Fibroblast of skin of left biceps (primary cell): ENCODE measurements around the gene KDM2B.
A peak's percentile ranks its signal among the peaks of the same experiment; 100 is the strongest.

Experiments used
- DNase-seq, 2 experiments: peaks; one replicate each; pipeline ENCODE4 v3.0.0-alpha.2; 2013; ENCODE audit warnings: low read depth in 2 of 2

KDM2B gene

DNA sequence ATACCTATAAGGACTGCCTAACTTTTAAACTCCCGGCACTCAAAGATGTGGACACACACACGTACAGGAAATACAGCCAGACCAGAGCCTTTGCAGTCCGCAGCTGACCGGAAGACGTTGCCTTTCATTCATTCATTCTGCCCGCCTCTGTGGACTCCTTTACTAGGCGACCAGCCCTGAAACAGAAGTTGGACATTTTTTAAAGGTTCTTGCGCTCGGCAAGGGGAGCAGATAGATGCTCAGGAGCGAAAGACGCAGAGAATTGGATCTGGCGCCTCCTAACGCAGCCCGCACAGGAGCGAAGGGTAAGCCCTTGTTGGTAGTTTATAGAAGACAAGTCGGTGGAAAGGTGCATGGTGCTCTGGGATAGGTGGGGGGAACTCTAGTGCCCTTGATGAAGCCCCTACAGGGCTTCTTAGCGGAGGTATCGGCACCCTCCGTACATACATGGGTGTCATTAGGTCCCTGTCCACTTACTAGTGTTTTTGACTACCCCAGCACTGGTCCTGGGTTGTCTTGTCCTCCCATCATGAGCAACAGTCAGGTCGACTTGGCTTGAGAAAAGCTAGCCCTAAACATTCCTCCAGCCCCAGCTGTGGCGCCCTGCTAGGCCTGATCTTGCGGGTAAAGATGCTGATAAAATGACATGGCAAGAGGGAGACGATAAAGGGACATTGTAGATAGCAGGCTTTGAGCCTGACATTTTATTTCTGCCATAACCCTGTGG, at the start of gene KDM2B:
Gene KDM2B (minus strand): TSS at position 65 of the 727 bp plus-strand sequence. CDS start 112 bp downstream, outside the sequence.
- no peak for DNase-seq

DNA sequence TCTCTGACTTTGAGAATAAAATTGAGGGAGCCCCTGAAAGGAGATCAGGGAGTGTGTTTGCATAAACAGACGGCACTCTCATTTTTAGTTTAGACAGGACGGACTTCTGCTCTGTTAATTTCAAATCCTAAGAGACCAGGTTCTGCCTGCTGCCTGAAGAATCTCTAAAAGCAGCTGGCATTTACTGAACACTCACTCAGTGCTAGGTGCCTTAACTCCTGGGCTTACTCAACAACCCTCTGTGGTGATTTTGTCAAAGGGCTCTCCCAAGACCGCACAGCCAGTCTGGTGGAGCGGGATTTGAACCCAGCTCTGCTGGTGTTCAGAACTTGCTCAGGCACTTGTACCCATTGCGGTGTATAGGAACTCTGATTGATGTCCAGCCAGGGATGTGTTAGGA, 47.7 kb upstream of the KDM2B start:
- DNase-seq = no peak

DNA sequence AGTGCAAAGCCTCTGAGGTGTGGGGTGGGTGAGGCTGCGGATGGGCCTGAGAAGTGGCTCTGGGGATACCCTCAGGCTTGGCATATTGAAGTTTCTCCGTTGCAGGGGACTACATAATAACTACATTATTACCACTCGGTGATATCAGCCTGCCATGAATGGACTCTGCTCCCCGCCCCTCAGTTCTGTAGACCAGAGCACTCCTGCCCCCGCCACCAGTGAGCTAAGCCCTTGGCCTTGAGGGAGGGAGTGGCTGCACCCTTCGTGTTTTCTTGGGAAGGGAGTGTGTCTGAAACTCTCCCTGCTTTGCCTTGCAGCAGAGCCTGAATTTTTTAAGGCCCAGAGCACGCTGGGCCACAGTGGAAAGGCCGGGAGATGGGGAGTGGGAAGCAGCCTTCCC, 47.2 kb upstream of the KDM2B start:
- DNase-seq = no peak

DNA sequence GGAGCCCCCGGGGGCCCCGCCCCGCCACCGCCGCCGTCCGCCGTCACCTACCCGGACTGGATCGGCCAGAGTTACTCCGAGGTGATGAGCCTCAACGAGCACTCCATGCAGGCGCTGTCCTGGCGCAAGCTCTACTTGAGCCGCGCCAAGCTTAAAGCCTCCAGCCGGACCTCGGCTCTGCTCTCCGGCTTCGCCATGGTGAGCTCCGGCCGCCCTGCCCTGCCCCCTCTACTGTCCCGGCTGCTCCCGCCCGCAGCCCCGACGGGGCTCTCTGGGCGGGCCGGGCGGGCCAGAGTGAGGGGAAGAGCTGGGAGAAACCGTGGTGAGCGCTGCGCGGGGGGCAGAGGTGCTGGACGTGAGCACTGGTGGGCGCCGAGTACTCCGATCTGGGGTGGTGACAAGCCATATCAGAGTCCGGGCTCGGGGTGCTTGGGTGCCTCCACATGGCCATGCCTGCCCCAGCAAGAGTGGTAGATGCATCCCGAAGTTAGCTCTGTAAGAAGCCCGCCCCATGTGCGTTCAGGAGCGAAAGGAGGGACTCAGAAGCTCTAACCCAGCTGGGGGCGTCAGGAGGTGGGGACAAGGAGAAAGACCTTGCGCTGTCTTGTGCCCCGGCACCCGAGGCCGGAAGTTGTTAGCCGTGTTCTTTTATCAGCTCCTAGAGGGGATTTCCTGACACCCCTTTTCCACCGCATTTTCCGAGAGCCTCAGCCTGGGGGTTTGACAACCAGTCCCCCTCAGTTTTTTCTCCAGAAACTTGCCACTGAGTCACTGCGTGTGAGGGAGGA, 46.2 kb upstream of the KDM2B start:
- DNase-seq = peak in 1 of 2 experiments; percentile 7

DNA sequence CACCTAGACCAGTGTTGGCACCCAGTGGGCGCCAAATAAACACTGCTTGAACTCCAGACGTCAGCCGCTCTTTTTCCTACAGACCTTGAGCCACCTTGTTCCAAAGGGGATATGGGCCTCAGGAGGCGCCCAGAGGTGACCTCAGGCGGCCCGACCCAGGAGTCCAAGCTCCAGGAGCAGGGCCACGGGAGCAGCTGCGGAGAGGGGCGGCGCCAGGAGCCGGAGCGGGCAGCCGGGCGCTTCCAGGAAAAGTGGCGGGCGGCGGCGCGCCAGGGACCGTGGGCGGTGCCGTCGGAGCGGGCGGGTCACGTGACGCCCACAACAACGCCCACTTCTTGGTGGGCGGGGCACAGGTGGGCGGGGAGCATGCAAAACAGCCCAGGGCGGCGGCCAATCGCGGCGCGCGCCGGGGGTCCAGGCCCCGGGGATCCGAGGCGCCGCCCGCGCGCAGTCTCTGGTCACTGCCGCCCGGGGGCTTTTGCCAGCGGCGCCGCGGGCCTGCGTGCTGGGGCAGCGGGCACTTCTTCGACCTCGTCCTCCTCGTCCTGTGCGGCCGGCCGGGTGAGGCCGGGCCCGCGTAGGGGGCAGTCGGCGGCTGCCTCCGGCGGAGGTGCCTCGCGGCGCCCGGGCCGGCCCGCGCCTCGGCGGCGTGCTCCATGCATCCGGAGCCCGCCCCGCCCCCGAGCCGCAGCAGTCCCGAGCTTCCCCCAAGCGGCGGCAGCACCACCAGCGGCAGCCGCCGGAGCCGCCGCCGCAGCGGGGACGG, 45.4 kb upstream of the KDM2B start, which contains the start of gene ORAI1:
Gene ORAI1 (plus strand): TSS at position 444 of the 766 bp plus-strand sequence.
- DNase-seq = peak; percentile 81 to 86

DNA sequence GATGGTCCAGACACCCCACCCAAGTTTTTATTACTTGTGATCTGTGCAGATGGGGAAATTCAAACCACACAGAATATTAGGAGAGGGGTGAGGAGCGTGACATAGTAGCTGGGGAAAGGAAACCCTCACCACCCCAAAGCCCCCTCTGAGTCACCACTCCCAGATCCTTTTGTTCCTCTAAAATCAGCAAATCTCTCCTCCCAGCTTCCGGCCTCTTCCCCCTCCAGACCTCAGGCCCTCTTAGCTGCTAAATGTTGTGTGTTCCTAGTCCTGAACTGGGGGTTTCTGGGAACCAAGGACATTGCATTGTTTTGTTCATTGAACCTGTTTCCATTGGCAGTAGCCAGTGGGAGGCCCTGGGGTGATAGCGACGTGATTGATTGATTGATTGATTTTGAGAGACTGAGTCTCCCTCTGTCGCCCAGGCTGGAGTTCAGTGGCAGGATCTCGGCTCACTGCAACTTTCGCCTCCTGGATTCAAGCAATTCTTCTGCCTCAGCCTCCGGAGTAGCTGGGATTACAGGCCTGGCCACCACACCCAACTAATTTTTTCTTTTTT, 39.6 kb upstream of the KDM2B start:
- no peak for DNase-seq

DNA sequence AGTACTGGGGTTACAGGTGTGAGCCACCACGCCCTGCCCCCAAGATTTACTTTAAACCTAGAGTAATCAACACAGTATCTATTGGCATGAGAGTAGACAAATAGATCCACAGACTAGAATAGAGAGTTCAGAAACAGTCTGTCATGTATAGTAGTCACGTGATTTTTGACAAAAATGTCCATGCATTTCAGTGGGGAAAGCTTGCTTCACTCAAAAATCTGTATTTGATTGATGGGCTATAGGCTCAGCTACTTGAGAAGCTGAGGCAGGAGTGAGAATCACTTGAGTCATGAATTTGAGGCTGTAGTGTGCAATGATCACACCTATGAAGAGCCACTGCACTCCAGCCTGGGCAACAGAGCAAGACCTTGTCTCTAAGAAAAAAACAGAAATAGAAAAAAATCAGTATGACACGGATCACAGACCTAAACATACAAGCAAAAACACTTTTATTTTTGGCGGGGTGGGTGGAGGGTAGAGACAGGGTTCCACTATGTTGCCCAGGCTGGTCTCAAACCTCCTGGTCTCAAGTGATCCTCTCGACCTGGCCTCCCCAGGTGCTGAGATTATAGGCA, 37.9 kb upstream of the KDM2B start:
- DNase-seq = no peak

DNA sequence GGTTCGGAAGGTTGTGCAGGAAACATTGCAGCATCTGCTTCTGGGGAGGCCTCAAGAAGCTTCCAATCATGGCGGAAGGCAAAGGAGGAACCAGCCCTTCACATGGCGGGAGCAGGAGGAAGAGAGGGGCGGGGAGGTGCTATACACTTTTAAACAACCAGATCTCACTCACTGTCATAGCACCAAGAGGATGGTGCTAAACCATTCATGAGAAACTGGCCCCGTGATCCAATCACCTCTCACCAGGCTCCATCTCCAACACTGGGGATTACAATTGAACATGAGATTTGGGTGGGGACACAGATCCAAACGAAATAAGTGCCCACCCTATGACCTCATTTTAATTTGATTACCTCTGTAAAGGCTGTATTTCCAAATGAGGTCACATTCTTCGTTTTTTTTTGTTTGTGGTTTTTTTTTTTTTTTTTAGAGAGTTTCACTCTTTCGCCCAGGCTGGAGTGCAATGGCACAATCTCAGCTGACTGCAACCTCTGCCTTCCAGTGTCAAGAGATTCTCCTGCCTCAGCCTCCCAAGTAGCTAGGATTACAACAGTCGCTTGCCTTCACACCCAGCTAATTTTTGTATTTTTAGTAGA, 34.1 kb upstream of the KDM2B start:
- DNase-seq = no peak

DNA sequence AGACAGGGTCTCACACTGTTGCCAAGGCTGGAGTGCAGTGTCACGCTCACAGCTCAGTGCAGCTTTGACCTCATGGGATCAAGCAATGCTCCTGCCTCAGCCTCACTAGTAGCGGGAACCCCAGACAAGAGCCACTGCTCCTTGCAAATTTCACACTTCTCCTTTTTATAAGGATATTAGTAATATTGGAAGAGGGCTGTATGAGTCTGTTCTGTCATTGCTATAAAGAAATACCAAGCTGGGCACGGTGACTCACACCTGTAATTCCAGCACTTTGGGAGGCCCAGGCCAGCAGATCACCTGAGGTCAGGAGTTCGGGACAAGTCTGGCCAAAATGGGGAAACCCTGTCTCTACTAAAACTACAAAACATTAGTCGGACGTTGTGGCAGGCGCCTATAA, 32.6 kb upstream of the KDM2B start:
- no peak for DNase-seq

DNA sequence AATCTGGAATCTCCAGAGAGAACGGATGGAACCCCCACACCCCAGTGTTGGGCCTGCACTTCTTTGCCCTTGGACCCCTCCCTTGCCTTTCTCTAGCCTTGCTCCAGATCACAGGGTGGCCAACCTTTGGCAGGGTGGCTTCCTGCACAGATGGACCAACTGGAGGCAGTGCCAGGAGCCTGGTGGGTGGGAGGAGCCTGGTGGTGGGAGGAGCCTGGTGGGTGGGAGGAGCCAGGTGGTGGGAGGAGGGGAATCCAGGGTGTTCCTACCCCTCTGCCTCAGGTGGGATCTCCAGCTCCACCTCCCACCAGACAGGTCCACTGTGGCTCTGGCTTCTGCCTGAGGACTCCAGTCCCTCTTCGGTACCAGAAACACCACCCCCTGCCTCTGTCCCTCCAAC, 30.5 kb upstream of the KDM2B start:
- DNase-seq = no peak

DNA sequence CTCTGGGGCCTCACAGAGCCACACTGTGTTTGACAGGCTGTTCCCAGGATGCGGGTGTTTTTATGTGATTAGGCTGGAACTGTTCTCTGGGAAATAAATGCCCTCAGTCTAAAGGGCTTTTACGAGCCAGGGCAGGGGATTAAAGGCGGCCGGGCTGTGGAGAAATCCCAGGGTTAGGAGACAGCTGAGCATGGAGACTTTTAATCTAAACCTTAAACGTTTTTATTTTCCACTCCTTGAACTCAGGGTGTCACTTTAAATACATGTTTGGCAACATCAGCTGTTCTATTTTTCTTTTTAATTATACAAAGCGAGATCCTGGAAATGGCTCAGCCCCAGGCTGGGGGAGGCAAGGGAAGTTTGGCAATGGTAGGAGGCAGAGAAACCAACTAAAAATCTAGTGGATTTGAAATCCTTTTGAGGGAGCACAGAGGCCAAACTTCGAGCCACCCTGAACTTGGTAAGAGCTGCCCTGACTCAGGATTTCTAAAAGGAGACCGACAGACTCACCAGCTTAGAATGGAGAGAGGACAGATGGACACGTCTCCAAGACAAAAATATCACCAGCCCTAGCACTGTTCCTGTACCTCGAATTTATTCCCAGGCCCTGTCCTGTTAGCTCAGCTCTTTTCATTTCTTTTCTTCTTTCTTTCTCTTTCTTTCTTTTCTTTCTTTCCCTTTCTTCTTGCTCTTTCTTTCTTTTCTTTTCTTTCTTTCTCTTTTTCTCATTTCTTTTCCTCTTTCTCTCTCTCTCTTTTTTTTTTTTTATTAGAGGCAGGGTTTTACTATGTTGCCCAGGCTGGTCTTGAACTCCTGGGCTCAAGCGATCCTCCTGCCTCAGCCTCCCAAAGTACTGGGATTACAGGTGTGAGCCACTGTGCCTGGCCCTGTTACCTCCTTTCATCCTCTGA, 29.7 kb upstream of the KDM2B start:
- DNase-seq = no peak

DNA sequence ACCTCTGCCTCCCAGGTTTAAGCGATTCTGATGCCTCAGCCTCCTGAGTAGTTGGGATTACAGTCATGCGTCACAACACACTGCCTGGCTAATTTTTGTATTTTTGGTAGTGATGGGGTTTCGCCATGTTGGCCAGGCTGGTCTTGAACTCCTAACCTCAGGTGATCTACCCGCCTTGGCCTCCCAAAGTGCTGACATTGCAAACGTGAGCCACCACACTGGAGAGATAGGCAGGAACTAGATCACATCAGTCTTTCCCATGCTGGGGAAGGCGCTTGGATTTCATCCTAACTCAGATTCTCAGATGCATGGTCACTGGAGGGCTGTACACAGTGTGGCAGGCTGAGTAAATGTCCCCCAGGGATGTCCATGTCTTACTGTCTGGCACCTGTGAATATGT, 27.5 kb upstream of the KDM2B start:
- no peak for DNase-seq

DNA sequence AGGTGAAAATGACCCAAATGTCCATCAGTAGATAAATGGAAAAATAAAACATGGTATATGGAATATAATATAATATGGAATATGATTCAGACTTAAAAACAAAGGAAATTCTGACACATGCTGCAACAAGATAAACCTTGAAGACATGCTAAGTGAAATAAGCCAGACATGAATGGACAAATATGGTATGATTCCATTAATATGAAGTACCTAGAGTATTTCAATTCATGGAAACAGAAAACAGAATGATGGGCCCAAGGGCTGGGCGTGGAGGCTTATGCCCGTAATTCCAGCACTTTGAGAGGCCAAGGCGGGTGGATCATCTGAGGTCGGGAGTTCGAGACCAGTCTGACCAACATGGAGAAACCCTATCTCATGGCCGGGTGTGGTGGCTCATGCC, 22.8 kb upstream of the KDM2B start:
- no peak for DNase-seq

DNA sequence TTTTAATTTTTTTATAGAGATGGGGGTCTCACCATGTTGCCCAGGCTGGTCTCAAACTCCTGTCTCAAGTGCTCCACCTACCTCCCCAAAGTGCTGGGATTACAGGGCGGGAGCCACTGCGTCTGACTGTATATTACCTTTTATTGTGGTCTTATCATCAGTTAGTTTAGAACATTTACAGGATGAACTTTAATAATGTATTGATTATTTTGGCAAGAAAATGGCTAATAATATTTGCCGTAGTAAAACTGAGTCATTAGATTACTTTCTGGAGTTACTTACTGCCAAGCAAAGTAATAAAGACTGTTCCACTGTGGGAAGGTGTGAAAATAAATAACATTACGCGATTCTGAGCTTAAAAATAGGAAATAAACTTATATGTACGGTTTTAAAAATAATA, 21.9 kb upstream of the KDM2B start:
- no peak for DNase-seq

DNA sequence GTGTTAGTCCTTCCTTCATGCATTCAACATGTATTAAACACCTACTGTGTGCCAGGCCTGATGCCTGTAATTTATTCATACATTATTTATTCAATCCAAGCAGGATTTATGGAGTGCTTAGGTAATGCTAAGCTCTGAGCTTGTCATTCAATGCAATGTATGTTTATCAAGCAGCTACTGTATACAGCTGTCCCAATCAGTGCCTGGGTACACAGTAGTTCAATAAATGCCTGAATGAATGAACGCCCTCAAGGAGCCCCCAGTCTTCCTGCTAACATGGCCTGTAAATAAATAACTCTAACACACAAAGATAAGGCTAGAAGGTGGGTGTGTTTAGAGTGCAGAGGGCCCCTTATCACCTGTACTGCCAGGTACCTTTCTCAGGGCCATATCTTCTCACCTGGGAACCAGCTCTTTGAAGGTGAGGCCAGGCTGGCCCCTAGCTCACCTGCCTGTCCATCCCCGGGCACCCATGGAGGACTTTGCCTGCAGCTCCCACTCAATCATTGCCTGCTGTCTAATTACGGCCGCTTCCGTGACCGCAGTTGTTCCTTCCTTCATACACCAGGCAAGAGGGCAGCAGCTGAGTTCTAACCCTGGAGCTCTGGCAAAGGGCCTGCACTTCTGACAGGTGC, 20.0 kb upstream of the KDM2B start:
- no peak for DNase-seq

DNA sequence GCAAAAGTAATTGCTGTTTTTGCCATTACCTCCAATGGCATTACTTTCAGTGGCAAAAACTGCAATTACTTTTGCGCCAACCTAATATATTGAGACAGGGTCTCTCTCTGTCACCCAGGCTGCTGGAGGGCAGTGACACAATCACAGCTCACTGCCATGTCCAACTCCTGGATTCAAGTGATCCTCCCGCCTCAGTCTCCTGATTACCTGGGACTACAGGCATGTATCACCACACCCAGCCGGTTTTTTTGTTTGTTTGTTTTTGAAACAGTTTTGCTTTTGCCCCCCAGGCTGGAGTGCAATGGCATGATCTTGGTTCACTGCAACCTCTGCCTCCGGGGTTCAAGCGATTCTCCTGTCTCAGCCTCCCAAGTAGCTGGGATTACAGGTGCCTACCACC, 15.7 kb upstream of the KDM2B start:
- no peak for DNase-seq

DNA sequence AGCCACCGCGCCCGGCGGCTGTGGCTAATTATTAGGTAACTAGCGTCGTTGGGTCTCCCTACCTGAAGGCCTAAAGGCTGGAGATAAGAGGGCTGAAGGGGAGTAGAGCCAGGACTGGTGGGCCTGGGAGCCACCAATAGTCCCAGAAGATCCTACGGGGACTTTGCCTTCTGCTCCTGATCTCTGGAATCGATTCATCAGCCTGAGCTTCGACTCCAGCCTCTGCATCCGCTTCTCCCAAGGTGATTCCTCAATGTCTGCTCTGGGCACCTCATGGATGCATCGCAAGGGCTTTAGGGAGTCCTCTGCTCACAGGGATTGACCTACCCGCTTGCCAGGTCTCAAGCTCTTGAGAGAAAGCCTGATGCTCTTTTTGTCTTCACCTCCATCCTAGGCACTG, 14.7 kb upstream of the KDM2B start:
- DNase-seq = no peak

DNA sequence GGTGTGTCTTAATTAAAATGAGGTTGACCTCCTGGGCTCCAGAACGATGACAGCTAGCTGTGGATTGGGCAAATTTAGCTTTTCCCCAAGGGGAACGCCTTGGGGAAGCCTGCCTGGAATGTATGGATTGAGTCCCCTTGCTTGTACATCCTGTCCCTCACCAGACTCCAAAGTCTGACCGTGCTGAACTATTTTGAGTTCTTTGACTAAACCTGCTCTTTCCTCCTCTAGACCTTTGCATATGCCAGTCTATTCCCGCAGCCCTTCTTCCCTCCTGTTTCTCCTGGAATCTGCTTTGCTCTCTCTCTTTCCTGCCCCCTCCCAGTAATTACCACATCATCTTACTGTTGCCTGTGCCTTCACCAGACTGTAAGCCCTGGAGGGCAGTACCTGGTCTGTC, 11.5 kb upstream of the KDM2B start:
- no peak for DNase-seq

DNA sequence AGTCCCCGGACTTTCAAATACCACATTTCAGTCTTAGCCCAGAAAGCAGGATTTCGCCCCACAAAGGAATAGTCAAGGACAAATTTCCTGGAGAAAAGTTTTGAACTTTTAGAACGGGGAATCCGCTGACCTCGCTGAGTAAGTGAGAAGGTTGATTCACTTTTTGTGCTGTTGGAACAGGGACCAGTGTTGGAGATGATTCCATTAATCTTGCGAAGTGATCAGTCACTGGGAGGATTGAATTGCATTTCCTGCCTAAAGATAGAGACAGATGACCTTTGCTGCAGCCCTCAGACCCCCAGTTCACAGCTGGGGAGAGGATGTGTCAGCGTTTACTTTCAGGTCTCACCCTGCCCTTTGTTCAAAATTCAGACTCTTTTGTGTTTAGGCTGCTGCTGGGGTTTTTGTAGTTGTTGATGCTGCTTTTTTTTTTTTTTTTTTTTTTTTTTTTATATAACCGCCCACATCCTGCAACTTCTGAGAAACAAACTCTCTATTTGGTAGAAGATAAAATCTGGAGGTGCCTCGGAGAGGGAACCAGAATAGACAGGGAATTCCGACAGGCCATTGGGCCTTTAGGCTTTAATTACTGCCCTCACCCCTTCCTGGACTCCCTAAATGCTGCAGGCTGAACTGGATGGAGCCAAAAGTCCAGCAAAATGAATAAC, 9.8 kb upstream of the KDM2B start:
- no peak for DNase-seq
